HG02852 (cell line): ENCODE measurements around the gene FMN1.
"Not testable (repeated sequence)": the region's sequence is repeated elsewhere in the genome, so short reads cannot be mapped to it uniquely, and the experiment has no call there.

Source experiments
- ATAC-seq: cut with Tn5 transposase; IDR thresholded peaks from one replicate; pipeline ENCODE4 v1.9.1; 2021; ENCODE audit warnings: mild to moderate bottlenecking, moderate library complexity; ENCODE audit not compliant: unreplicated experiment

Gene FMN1

GRCh38 chr15:33098094-33099058 is 96.1 kb downstream of the FMN1 start:
- ATAC-seq, result no peak

GRCh38 chr15:33096134-33096533 is 98.4 kb downstream of the FMN1 start:
- no peak for ATAC-seq

- no peak for ATAC-seq
Observed at GRCh38 chr15:33095641-33096040, 98.9 kb downstream of the FMN1 start.

GRCh38 chr15:33094336-33094735 is 100.2 kb downstream of the FMN1 start:
- ATAC-seq, result no peak

- ATAC-seq, result no peak
Observed at GRCh38 chr15:33093222-33093621, 101.3 kb downstream of the FMN1 start.

- no peak for ATAC-seq
Observed at GRCh38 chr15:33091983-33092693, 102.4 kb downstream of the FMN1 start.

GRCh38 chr15:33089878-33090757 is 104.4 kb downstream of the FMN1 start:
- ATAC-seq, result no peak

GRCh38 chr15:33089165-33089877 is 105.2 kb downstream of the FMN1 start:
- ATAC-seq, result no peak

- no peak for ATAC-seq
Observed at GRCh38 chr15:33086500-33087121, 107.9 kb downstream of the FMN1 start.

GRCh38 chr15:33084661-33085060 is 109.9 kb downstream of the FMN1 start:
- no peak for ATAC-seq

- ATAC-seq, result no peak
Observed at GRCh38 chr15:33083232-33084081, 111.1 kb downstream of the FMN1 start.

- no peak for ATAC-seq
Observed at GRCh38 chr15:33080006-33080405, 114.5 kb downstream of the FMN1 start.

- no peak for ATAC-seq
Observed at GRCh38 chr15:33078607-33079006, 115.9 kb downstream of the FMN1 start.

GRCh38 chr15:33076937-33077336 is 117.6 kb downstream of the FMN1 start:
- no peak for ATAC-seq

- no peak for ATAC-seq
Observed at GRCh38 chr15:33074942-33075341, 119.6 kb downstream of the FMN1 start.

- ATAC-seq, result no peak
Observed at GRCh38 chr15:33074212-33074611, 120.3 kb downstream of the FMN1 start.

- no peak for ATAC-seq
Observed at GRCh38 chr15:33071451-33071850, 123.1 kb downstream of the FMN1 start.

- not testable (repeated sequence) for ATAC-seq
Observed at GRCh38 chr15:33069903-33070302, 124.6 kb downstream of the FMN1 start.

GRCh38 chr15:33069161-33069560 is 125.4 kb downstream of the FMN1 start:
- no peak for ATAC-seq
